HG02870 (cell line): ENCODE data around the gene DENND2A.
"Not testable (repeated sequence)": the region's sequence is repeated elsewhere in the genome, so short reads cannot be mapped to it uniquely, and the experiment has no call there.

Source experiments
- ATAC-seq: cut with Tn5 transposase; IDR thresholded peaks from one replicate; pipeline ENCODE4 v1.9.1; 2021; ENCODE audit warnings: mild to moderate bottlenecking, moderate library complexity; ENCODE audit not compliant: unreplicated experiment

DENND2A gene

DNA sequence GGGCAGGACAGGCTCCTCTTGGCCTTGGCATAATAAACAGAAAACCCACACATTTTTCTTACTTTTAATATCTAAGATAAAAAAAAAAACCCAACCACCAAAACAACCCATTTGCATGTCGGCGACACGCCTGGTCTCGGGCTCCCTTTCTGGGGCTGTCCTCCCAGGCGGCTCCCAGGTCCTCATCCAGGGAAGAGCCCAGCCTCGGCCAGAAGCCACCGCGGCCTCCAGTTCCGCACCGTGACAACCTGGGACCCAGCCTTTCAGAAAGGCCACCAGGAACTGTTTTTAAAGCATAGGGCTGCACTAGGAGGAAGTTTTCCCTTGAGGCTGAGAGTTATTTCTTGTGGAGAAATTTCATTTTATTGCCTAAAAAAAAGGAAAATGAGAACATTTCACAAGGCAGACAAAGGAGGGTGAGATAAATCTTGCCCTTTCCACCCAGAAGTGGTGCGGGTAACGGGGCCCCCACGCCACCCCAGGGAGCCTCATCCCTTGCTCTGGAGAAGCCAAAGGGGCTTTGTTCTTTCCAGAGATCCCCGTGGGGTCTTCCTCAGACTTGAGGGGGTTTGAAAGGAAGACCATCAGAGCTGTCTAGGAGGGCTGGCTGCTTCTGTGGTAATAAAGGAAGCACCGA lies 122.1 kb downstream of the DENND2A start:
- no peak for ATAC-seq

DNA sequence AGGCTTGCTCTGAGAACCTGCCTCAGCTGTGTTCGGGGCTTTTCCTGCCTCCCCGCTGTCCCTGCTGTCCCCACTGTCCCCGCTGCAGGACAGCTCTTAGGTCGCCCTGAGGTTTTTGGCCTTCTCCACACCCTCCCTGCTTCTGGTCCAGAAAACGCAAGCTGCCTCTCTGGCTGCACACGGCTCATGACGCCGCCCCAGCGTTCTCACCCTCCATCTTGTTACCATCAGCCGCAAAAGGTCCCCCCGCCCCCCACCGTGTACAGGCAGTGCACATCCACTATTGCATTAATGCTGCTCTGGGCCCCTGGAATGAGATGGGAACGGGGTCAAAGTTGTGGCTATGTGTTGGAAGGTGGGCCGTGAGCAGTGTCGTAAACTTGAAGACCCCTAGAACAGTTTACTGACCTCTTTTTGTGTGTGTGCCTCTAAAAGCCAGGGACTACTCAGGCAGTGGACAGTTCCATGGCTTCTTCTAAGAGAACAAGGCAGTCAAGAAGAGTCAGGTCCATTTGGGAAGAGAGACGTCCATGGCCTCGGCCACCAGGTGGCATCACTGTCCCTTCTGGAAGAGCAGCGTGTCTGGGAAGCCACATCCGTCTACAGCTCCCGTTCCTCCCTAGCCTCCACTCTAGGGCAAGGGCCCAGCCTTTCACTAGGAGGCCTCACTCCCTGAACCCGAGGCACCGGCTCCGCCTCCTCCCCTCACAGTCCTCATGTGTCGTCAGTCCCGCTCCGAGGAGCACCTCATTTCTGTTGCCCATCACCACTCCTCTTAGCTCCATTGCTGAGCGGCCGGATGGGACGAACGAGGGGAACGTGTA lies 122.9 kb downstream of the DENND2A start:
- ATAC-seq: no peak

DNA sequence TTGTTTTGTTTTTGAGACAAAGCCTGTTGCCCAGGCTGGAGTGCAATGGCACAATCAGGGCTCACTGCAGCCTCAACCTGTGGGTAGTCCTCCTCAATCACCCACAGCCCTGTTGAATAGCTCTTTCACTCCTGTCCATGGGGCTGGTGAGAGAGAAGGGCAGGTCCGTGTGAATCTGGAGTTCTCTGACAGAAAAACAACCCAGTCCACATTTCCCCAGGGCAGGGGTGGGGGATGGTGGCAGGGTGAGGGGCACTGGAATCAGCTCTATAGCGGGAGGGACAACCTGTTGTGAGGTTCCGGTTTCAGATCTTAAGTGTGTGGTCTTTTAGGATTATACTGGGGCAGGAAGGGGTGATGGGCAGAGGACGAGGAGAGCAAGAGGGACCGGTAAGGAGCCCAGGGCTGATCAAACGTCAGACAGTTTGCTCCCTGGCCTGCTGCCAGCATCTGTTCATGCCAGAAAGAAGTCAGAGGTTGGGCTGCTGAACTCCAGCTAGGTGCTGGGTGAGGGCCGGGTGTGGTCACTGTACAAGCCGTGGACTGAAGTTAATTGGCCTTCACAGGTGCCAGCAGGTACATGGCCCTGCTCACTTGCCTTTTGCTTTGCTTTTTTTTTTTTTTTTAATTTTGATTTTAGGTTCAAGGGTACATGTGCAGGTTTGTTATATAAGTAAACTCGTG lies 128.2 kb downstream of the DENND2A start:
- ATAC-seq: no peak

DNA sequence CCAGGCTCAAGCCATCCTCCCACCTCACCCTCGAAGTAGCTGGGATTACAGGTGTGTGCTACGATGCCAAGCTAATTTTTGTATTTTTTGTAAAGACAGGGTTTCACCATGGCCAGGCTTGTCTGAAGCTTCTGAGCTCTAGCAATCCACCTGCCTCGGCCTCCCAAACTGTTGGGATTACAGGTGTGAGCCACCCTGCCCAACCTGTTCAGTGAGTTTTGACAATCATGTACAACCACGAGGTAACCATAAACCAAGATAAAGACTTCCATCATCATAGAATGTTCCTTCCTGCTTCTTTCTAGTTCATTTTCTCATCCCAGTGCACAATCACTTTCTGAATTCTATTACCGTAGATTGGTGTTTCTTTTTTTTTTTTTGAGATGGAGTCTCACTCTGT lies 130.8 kb downstream of the DENND2A start:
- ATAC-seq: no peak

DNA sequence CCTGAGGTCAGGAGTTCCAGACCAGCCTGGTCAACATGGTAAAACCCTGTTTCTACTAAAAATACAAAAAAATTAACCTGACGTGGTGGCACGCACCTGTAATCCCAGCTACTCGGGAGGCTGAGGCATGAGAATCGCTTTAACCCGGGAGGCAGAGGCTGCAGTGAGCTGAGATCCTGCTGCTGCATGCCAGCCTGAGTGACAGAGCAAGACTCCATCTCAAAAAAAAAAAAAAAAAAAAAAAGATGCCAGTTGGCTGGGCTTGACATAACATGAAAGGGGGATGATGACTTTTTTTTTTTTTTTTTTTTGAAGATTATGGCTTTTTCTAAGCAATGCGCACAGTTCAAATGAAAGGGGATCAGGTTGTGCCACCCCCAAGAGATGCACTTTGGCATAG lies 133.1 kb downstream of the DENND2A start:
- not testable (repeated sequence) for ATAC-seq

DNA sequence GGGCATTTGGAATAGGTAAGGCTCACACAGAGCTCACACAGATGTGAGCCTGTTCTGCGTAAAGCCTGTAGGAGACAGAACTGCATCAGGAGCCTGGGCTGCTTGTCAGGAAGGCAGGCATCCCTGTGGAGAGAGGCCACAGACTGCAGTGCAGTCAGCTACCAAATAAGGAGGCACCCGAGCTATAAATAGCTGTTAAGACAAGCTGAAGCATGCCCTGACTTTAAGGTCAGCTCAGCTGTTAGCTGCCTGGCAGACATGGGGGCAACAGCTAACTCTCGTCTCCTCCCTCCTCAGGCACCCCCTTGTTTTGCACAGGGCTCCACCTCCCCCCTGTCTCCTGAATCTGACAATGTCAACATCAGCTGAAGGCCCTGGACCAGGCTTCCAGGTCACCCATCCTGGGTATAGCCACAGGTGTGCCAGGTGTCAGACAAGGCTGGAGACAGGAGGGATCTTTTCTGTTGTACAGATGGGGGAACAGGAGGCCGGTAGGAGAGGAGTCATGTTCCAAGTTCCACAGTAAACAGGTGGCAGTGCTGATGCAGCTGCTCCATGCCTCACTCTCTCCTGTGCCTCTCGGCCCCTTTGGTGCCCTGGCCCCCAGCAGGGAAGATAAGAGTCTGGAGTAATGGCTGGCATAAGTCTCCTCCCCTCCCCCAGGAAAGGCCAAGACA lies 133.7 kb downstream of the DENND2A start:
- ATAC-seq: no peak

DNA sequence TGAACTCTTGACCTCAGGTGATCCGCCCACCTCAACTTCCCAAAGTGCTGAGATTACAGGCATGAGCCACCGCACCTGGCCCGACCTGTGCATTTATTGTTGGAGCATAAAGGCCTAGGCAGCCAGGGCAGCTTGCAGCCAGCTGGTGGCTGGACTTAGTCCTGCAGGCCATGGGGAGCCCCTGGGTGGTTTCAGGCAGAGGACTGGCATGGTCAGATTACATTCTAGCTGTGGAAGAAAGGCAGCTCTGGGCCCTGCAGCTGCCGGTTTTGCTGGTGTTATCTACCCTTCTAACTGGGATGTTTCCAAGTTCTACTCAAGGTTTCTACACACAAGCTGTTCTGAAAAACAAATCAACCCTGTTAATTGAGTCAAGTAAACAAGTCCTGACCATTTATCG lies 138.6 kb downstream of the DENND2A start:
- no peak for ATAC-seq

DNA sequence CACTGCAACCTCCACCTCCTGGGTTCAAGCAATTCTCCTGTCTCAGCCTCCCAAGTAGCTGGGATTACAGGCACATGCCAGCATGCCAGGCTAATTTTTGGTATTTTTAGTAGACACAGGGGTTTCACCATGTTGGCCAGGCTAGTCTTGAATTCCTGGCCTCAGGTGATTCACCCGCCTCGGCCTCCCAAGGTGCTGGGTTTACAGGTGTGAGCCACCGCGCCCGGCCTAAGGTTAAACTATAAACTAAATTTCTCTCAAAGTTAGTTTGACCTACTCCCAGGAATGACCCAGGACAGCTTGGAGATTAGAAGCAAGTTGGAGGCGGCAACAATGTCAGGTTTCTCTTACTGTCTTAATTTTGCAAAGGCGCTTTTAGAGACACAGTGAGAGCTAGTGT lies 142.8 kb downstream of the DENND2A start:
- ATAC-seq: not testable (repeated sequence)

DNA sequence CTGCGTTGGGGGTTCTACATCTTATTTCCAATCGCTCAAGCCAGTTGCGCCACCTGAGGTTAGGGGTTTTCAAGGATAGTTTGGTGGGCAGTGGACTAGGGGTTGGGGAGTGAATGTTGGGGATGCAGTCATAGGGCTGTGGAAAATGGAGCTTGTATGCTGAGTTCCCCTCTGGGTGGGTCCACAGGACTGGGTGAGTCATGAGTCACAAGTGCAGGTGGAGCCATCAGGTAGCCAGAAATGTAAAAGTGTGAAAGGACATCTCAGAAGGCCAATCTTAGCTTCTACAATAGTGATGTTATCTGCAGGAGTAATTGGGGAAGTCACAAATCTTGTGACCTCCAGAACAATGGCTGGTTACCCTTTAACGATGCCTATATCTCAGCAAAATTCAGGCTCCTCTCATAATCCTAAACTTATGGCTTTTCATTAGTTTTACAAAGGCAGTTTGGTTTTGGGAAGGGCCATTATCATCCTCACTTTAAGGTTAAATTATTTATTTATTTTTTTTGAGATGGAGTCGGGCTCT lies 143.3 kb downstream of the DENND2A start:
- no peak for ATAC-seq

DNA sequence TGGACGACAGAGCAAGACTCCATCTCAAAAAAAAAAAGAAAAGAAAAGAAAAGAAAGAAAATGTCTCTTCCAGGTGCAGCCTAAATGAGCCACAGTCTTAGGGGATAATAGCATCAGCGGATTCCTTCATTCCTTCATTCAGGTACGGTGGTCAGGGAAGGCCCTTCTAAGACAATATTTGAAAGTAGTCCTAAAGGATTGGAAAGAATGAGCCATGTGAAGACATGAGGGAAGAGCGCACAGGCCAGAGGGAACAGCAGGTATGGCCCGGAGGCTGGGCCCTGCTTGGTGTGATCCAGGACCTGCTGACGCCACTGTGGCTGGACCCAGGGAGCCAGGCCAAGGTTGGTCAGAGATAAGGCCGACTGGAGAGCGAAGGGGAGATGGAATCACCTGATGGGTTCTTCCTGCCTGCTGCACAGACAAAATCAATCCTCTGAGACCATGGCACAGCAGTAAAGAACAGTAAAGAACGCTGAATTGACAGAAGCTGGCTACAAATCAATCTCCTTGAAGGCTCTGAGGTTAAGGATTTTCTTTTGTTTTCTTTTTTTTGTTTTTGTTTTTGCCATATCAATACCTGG lies 145.0 kb downstream of the DENND2A start:
- no peak for ATAC-seq

DNA sequence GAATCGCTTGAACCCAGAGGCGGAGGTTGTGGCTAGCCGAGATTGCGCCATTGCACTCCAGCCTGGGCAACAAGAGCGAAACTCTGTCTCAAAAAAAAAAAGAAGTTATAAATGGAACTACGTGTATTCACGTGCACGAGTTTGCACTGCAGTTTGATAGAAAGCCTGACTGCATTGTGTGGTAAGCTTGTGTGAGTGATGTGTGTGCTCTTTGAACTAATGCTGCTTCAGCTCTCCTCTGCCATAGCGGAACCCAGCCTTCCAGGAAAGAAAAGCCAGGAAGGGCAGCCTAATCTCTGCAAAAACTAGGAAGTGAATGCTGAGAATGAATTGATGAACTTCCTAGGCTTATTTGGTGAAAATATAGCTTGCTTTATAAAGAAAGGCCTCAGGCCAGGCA lies 145.7 kb downstream of the DENND2A start:
- no peak for ATAC-seq

DNA sequence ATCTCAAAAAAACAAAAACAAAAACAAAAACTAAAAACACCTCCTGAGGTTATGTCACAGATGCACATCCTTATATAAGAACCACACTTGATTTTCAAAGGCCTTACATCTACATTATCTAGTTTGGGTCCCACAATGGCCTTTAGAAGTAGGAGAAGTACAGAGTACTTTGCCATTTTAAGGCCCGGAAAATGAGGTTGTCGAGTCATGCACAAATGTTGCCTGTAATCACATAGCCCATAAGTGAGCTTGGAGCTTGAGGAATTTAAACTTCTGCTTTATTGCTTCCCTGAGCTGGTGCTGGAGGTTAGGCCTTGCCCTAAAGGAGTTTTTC lies 151.6 kb downstream of the DENND2A start:
- no peak for ATAC-seq

DNA sequence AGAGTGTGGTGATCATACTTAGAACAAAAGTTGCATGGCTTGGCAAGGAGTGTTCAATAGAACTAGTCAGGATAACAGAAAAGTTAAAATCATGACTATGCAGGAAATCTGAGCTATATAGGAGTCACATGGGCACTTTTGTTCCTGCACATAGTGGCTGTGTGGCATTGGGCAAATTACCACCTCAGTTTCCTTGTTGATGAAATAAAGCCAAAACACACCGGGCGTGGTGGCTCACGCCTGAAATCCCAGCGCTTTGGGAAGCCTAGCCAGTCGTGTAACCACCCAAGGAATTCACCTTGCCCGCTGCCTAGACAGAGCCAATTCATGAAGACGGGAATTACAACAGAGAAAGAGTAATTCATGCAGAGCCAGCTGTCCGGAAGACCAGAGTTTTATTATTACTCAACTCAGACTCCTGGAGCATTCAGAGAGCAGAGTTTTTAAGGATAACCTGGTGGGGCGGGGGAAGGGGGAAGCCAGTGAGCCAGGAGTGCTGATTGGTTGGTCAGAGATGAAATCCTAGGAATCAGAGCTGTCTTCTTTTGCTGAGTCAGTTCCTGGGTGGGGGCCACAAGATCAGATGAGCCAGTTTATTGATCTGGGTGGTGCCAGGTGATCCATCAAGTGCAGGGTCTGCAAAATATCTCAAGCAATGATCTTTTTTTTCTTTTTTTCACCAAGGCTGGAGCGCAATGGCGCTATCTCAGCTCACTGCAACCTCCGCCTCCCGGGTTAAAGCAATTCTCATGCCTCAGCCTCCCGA lies 154.9 kb downstream of the DENND2A start:
- ATAC-seq: no peak

DNA sequence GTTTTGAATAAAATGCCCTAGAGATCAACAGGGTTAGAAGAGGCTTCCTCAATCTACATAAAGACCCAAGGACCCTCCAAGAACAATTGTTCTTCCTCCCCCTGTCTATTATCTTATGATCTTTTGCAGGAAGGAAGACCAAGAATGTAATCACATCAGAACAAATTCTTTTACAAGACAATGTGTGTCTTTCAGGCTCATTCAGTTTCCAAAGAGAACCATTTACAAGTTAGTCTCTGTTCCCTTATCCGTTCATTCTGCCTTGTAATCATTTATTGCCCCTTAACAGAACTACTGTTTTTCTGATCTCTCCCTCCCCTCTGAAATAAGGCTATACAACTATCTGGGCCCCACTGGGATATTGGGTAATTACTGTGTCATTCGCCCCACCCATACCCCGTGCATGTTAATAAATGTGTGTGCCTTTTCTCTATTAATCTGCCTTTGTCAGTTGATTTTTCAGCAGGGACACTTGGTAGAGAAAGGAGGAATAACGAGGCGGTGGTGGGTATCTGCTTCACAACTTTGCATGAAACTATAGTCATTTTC lies 155.6 kb downstream of the DENND2A start:
- no peak for ATAC-seq

DNA sequence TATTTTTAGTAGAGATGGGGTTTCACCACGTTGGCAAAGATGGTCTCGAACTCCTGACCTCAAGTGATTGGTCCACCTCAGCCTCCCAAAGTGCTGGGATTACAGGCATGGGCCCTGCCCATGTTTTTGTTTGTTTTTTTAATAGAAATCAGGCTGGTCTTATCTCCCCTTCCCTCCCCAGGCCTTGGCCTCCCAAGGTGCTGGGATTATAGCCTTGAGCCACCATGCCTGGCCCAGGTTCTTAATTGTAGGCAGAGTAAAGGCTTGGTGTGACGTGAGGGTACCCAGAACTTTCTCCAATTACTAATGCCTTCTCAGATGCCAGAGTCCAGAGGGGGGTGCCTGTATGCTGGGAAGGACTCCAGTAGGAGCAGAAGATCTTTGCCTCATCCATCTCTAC lies 156.1 kb downstream of the DENND2A start:
- ATAC-seq: no peak

DNA sequence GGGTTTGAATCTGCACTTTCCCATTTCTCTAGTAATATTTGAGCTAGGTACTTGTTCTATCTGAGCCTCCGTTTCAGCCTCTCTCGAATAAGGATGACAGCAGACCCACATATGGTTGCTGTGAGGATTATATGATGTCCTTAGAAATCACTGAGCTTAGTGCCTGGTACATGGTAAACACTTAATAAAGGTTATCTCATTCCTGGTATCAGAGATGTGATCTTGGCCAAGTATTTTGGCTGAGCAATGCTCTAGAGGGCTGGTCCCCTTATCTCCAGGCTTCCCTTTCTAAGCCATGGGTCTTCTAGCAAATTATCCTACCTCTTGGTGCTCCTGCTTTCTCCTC lies 160.9 kb downstream of the DENND2A start:
- peak; percentile 0 for ATAC-seq

DNA sequence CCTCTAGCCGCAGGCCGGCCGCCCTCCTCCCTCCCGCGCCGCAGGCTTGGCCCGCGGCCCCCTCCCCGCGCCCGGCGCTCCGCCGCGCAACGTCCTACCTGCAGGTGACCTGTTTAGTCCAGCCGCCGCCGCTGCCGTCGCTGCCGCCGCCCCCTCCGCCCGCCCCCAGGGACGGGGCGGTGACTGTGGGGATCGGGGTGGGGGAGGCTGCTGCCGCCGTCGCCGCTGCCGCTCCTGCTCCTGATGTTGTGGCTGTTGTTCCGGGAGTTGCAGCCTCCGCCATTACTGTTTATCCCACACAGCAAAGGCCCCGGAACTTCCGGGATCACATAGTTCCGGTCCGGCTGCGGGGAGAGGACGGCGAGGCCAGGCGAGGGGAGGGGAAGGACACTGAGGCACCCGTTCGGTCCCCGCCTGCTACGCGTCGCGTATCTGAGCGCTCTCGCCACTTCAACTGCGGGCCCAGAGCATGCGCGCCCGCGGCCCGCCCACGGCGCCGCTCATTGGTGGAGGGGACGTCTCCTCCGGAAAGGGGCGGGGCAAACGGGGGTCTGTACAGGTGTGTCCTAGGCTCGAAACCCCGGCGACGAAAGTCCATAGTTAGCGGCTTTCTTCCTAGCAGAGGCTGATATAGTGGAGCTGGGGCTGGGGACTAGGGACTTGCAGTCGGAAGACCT lies 161.4 kb downstream of the DENND2A start, which contains the start of gene MKRN1:
Gene MKRN1, minus strand, starts transcription at position 444 of the 677 bp plus-strand sequence. Its CDS starts 161 bp downstream, at position 283.
- peak; percentile 91 for ATAC-seq

DNA sequence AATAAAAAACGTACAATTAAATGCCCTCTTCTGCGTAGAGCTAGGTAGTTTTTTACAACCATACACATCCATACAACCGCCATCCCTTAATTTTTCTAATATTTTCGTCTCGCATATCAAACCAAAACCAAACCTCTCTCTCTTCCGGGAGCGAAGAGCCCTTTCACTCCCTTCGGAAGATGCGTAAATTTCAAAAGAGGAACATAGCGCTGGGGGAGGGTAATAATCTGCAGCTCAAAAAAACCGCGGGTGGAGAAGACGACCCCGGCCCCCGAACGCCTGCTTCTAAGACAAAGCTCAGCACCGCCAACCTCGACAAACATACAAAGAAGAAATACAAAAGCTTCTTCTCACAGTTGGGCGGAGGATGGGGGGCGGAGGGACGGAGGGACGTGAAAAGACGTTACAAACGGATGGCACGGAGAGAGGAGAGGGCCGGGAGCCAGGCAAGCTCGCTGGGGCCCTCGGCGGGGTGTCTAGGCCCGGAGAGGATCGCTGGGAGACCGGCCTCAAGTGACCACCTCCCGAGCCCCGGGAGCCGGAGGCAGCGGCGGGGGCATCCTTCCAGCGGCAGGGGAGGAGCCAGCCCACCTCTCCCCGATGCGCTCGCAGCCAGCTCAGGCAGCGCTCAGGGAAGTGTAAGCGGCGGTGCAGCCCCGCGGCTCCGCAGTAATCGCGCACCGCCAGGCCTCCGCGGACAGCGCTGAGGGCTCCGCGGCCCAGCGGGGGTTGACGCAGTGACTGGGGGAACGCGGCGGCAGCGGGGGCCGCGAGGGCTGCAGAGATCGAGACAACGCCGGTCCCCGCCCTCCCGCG lies 162.2 kb downstream of the DENND2A start:
- ATAC-seq: peak; percentile 15
